Breast epithelium (tissue), 3 donors: ENCODE data around the gene XPO6.

Experiments used
- POLR2A ChIP-seq: fragments of 450-650 bp; IDR thresholded peaks from one replicate; pipeline ENCODE4 v1.6.1; 2016; ENCODE audit warnings: antibody characterized with exemption, mild to moderate bottlenecking, moderate library complexity
- POLR2AphosphoS5 ChIP-seq, 3 donors: sonication (generic); formaldehyde crosslinking; IDR thresholded peaks; one replicate each; pipeline ENCODE4 v1.6.1; 2017; ENCODE audit warnings: antibody characterized with exemption in 3 of 3
- TF ChIP-seq, protein P1 (sequence below), 3 donors: fragments of 450-650 bp; IDR thresholded peaks; one replicate each; pipeline ENCODE4 v1.5.1; 2016 to 2017; ENCODE audit warnings: antibody characterized with exemption in 3 of 3, mild to moderate bottlenecking in 3 of 3, moderate library complexity in 3 of 3

DNA sequence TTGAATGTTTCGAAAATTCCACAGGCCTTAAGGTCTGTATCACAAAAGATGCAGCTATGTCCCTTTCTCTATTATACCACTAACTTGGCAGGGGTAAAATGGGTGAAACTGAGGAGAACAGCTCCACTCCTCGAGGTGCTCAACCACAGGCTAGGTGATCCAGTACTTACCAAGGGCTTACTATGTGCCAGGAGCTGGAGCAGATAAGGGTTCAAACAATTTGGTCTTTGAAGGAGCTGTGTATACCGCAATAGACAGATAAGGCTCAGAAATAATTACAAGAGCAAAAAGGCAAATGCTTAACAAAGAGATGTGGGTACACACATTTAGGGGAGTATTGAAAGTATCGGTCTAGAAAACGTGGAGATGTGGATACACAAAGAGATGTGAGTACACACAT lies 1.5 kb downstream of the XPO6 start:
- TF ChIP-seq, protein P1, sequence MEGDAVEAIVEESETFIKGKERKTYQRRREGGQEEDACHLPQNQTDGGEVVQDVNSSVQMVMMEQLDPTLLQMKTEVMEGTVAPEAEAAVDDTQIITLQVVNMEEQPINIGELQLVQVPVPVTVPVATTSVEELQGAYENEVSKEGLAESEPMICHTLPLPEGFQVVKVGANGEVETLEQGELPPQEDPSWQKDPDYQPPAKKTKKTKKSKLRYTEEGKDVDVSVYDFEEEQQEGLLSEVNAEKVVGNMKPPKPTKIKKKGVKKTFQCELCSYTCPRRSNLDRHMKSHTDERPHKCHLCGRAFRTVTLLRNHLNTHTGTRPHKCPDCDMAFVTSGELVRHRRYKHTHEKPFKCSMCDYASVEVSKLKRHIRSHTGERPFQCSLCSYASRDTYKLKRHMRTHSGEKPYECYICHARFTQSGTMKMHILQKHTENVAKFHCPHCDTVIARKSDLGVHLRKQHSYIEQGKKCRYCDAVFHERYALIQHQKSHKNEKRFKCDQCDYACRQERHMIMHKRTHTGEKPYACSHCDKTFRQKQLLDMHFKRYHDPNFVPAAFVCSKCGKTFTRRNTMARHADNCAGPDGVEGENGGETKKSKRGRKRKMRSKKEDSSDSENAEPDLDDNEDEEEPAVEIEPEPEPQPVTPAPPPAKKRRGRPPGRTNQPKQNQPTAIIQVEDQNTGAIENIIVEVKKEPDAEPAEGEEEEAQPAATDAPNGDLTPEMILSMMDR (IDR thresholded peaks at IDR 0.05) = no peak
- no peak for TF ChIP-seq POLR2A
- no peak for TF ChIP-seq POLR2AphosphoS5 (IDR thresholded peaks at IDR 0.05)
